Adrenal gland (tissue), 5 donors: ENCODE measurements around the gene TBXAS1.

Experiments used
- CTCF ChIP-seq, 6 experiments: fragments of 450-650 bp in 4 of 6; fragments of 200-600 bp in 2 of 6; sonication (generic) in 1 of 6; IDR thresholded peaks; 1 replicate in 5 of 6; 2 replicates in 1 of 6; pipeline versions ENCODE4 v1.5.1 to v1.8.0; 2016 to 2021; ENCODE audit warnings: antibody characterized with exemption in 6 of 6, mild to moderate bottlenecking in 2 of 6, moderate library complexity in 1 of 6
- POLR2A ChIP-seq, 2 donors: fragments of 450-650 bp; IDR thresholded peaks; one replicate each; pipeline ENCODE4 v1.6.1; 2017; ENCODE audit warnings: antibody characterized with exemption in 2 of 2, mild to moderate bottlenecking in 2 of 2, moderate library complexity in 1 of 2
- donor health status: DM: no; HTN: no; CAD: no.

GRCh38 chr7:139875821-139876241, 46.8 kb downstream of the TBXAS1 start:
- TF ChIP-seq CTCF (IDR thresholded peaks at IDR 0.05) (no peak), POLR2A (IDR thresholded peaks at IDR 0.05) (no peak)
